ENCODE results near the gene GLRA1.
"Not testable (repeated sequence)": the region's sequence is repeated elsewhere in the genome, so short reads cannot be mapped to it uniquely, and the experiment has no call there.

The GLRA1 gene

GRCh38 chr5:151862811-151863472 lies 61.7 kb downstream of the GLRA1 start:
- Histone ChIP-seq H3K9ac (no peak overlapping the region), H3K27ac (no peak overlapping the region), H2AFZ (no peak overlapping the region), H3K27me3 (ENCODE audit: control insufficient read depth, insufficient read depth, low read length) (no peaks in the 10 kb centered on the region), H3K36me3 (ENCODE audit: control insufficient read depth, insufficient read depth, low read length) (no peaks in the 10 kb centered on the region), H3K4me1 (no peaks in the 10 kb centered on the region), H3K4me2 (ENCODE audit: low read length) (no peak overlapping the region), H3K4me3 (ENCODE audit: low read depth, low read length) (no peak overlapping the region), H3K79me2 (no peaks in the 10 kb centered on the region), H3K9me3 (ENCODE audit: control insufficient read depth, low read length) (no peaks in the 10 kb centered on the region)
- no peak for TF ChIP-seq CTCF (IDR thresholded peaks at IDR 0.05)

GRCh38 chr5:151860867-151861266 lies 63.8 kb downstream of the GLRA1 start:
- not testable (repeated sequence) for H3K4me1 ChIP-seq; H2AFZ ChIP-seq; H3K27ac ChIP-seq; H3K4me2 ChIP-seq (ENCODE audit: low read length); H3K79me2 ChIP-seq; H3K36me3 ChIP-seq (ENCODE audit: control insufficient read depth, insufficient read depth, low read length); H3K9me3 ChIP-seq (ENCODE audit: control insufficient read depth, low read length); H3K4me3 ChIP-seq (ENCODE audit: low read depth, low read length); H3K9ac ChIP-seq; H3K27me3 ChIP-seq (ENCODE audit: control insufficient read depth, insufficient read depth, low read length)

- Histone ChIP-seq H3K4me1 (no peaks in the 10 kb centered on the region), H2AFZ (no peak overlapping the region), H3K9ac (no peak overlapping the region), H3K9me3 (ENCODE audit: control insufficient read depth, low read length) (no peaks in the 10 kb centered on the region), H3K36me3 (ENCODE audit: control insufficient read depth, insufficient read depth, low read length) (no peaks in the 10 kb centered on the region), H3K4me2 (ENCODE audit: low read length) (no peak overlapping the region), H3K27me3 (ENCODE audit: control insufficient read depth, insufficient read depth, low read length) (no peaks in the 10 kb centered on the region), H3K79me2 (no peaks in the 10 kb centered on the region), H3K27ac (no peak overlapping the region), H3K4me3 (ENCODE audit: low read depth, low read length) (no peak overlapping the region)
- TF ChIP-seq CTCF (IDR thresholded peaks at IDR 0.05): no peak
These were observed 67.8 kb downstream of the GLRA1 start for GRCh38 chr5:151856861-151857260.

- H2AFZ ChIP-seq: no peak overlapping the region
- H3K79me2 ChIP-seq: no peaks in the 10 kb centered on the region
- H3K9me3 ChIP-seq (ENCODE audit: control insufficient read depth, low read length): no peaks in the 10 kb centered on the region
- H3K4me1 ChIP-seq: no peaks in the 10 kb centered on the region
- no peak overlapping the region for H3K4me2 ChIP-seq (ENCODE audit: low read length)
- TF ChIP-seq CTCF (IDR thresholded peaks at IDR 0.05): no peak
- no peak overlapping the region for H3K4me3 ChIP-seq (ENCODE audit: low read depth, low read length)
- no peak overlapping the region for H3K9ac ChIP-seq
- H3K27me3 ChIP-seq (ENCODE audit: control insufficient read depth, insufficient read depth, low read length): no peaks in the 10 kb centered on the region
- H3K27ac ChIP-seq: no peak overlapping the region
- H3K36me3 ChIP-seq (ENCODE audit: control insufficient read depth, insufficient read depth, low read length): no peaks in the 10 kb centered on the region
These were observed 69.0 kb downstream of the GLRA1 start for GRCh38 chr5:151855701-151856100.

- H3K4me2 ChIP-seq (ENCODE audit: low read length): no peak overlapping the region
- H3K36me3 ChIP-seq (ENCODE audit: control insufficient read depth, insufficient read depth, low read length): no peaks in the 10 kb centered on the region
- no peak overlapping the region for H3K9ac ChIP-seq
- H3K79me2 ChIP-seq: no peaks in the 10 kb centered on the region
- no peak overlapping the region for H3K4me3 ChIP-seq (ENCODE audit: low read depth, low read length)
- no peaks in the 10 kb centered on the region for H3K9me3 ChIP-seq (ENCODE audit: control insufficient read depth, low read length)
- no peaks in the 10 kb centered on the region for H3K4me1 ChIP-seq
- H3K27ac ChIP-seq: no peak overlapping the region
- no peak overlapping the region for H2AFZ ChIP-seq
- no peak for TF ChIP-seq CTCF (IDR thresholded peaks at IDR 0.05)
- H3K27me3 ChIP-seq (ENCODE audit: control insufficient read depth, insufficient read depth, low read length): no peaks in the 10 kb centered on the region
These were observed 76.8 kb downstream of the GLRA1 start for GRCh38 chr5:151847871-151848270.

Measured in parathyroid adenoma (tissue), 2 donors.